HG03558 (cell line): ENCODE measurements around the gene CSTA.

Source experiments
- ATAC-seq: cut with Tn5 transposase; IDR thresholded peaks from one replicate; pipeline ENCODE4 v1.9.1; 2021; ENCODE audit warnings: moderate number of reproducible peaks; ENCODE audit not compliant: unreplicated experiment; ENCODE audit errors: extremely low read depth

The CSTA gene

GRCh38 chr3:122366379-122366749, 41.3 kb downstream of the CSTA start:
- ATAC-seq = no peak

DNA sequence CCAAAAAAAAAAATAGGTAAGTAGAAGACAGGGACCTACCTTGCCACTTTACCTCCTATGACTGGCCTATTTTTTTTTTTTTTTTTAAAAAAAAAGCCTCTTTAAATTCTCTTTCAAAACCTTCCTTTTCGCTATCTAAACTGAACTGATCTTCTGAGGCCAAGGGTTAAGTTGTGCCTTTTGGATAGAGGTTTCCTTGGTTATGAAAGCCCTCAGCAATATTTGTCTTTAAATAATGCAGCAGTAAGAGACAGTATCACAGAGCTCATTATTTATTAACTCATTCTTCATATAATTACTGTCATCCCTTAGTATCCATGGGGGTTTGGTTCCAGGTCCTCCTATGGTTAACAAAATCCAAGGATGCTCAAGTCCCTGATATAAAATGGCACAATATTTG, 49.0 kb downstream of the CSTA start:
- no peak for ATAC-seq

DNA sequence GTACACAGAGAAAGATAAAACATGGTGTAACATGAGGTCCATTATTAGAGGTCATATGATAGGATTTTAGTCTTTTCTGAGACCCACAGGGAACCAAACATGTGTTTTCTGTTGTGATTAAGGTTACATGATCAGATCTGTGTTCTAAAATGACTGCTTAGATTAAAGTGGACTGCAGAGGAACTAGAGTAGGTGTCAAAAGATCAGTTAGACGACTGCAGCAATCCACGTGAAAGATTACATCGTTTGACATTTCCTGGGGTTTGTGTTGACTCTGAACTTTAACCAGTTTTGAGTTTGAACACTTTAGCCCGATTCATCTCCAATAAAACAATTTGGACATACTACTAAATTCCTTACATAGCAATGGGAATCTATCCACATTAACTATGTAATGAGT, 52.9 kb downstream of the CSTA start:
- ATAC-seq = no peak

DNA sequence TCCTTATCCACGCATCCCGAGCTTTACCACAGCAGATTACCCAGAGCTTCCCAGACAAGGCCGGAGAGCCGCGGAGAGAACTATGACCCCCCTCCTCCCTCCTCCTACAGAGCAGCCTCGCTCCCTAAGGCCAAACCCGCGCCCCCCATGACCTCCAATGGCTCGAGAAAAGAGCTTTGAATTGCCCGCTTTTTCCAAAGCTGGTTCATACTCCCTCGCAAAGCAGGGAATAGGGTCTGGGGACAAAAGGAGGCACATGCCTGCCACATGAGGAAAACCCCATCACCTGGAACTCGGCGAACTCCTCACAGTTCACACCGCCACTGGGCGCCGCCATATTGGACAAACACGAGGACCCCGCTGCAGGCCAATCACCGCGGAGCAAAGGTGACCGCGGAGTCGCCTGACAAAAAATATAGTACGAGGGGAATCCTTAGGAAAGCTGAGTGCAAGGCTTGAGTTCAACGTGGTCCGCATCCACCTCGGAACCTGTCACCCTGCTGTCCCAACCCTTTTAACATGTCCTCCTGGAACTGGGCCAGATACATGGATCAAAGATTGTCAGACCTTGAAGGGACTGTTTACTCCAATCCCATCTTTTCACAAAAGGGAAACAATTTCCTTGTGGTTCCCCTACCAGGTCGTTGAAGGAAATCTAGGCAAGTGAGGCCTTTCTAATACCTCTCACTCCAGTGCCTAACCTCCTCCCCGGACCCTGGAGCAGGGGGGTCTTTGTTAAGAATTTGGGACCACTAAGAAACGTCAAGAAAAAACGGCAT, 58.0 kb downstream of the CSTA start, which contains the start of gene MIX23:
TSS of gene MIX23 (minus strand) at position 344 of the 779 bp plus-strand sequence. CDS start at position 337, 7 bp downstream.
- ATAC-seq = no peak

DNA sequence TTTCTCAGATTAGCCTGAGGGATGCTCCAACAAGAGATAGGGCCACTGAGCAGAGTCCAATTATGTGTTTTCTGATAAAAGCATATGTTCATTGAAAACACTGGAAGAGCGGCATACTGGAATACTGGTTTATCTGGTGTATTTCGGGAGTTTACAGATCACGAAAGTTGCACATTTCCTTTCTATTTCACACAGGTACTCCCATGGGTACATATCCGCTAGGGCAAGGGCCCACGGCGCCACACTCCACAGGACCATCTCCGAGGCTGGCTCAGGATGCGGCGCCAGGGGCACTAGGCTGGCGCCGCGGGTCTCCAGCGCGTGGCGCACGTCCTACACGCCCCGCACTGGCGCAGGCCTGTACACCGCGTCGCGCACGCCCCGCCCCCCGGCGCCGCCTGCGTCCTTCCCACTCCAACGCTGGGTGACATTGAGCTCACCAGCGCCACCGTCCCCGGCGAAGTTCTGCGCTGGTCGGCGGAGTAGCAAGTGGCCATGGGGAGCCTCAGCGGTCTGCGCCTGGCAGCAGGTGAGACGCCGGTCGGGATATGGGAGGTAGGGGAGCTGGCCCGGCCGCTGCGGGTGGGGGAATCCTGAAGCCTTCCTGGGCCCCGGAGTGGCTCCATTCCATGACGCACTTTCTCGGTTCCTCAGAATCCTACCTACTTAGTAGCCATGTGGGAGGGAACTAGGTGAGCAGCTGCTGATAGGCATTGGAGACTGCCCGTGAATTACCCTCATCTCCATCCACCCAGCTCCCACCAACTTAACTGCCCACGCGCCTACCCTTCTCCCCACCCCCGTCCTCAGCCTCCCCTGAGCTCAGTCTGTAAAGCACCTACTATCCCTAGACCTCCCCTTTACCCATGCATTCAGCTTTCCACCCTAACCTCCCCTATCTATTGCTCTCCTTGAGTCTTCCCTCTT, 59.0 kb downstream of the CSTA start, which contains the start of gene FAM162A:
TSS of gene FAM162A (plus strand) at position 412 of the 927 bp plus-strand sequence. CDS start at position 496, 84 bp downstream.
- ATAC-seq = peak; percentile 80

- ATAC-seq = no peak
These were observed 62.7 kb downstream of the CSTA start for GRCh38 chr3:122387709-122388108.

DNA sequence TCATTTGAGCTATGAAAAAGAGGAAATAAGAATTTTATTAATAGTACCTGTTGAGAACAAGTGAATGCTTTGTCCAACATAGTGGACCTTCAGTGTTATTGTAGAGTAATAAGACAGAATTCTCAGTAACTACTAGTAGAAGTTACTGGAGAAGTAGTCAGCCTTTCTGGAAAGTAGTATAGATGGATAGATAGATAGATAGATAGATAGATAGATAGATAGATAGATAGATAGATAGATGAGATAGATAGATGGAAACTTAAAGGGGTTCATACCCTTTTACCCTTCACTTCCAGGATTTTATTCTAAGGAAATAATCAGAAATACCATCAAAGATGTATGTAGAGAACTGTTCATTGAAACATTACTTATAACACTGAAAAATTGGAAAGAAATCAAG, 64.1 kb downstream of the CSTA start:
- no peak for ATAC-seq

GRCh38 chr3:122389892-122390291, 64.8 kb downstream of the CSTA start:
- no peak for ATAC-seq

- ATAC-seq = no peak
These were observed 65.6 kb downstream of the CSTA start for GRCh38 chr3:122390665-122391064.
